Esophagus (tissue), 2 donors: ENCODE results near the gene TCERG1L. TPM values are rescaled to one million over a fixed set of nuclear protein-coding genes. Genes with fewer than 3 reads are reported as not detected.
"Not testable (repeated sequence)": the region's sequence is repeated elsewhere in the genome, so short reads cannot be mapped to it uniquely, and the experiment has no call there.

Source experiments
- H3K27ac ChIP-seq, 2 donors: one replicate each; pipeline ENCODE4 v1.5.1; 2013; ENCODE audit warnings: low read depth in 2 of 2, mild to moderate bottlenecking in 2 of 2, inconsistent platforms in 1 of 2, low read length in 1 of 2, moderate library complexity in 1 of 2
- H3K27me3 ChIP-seq, 2 donors: one replicate each; pipeline ENCODE4 v1.6.1; 2013; ENCODE audit warnings: low read length in 2 of 2, control low read depth in 1 of 2, mild to moderate bottlenecking in 1 of 2; ENCODE audit not compliant: insufficient read depth in 2 of 2, control insufficient read depth in 1 of 2
- H3K36me3 ChIP-seq, 2 donors: one replicate each; pipeline ENCODE4 v1.6.1; 2013; ENCODE audit warnings: low read length in 1 of 2; ENCODE audit not compliant: control insufficient read depth in 2 of 2, insufficient read depth in 2 of 2
- H3K4me1 ChIP-seq, 2 donors: one replicate each; pipeline ENCODE4 v1.6.1; 2013; ENCODE audit warnings: low read length in 1 of 2; ENCODE audit not compliant: control insufficient read depth in 2 of 2, insufficient read depth in 2 of 2
- H3K4me3 ChIP-seq, 2 donors: one replicate each; pipeline ENCODE4 v1.5.1; 2013; ENCODE audit warnings: low read length in 2 of 2, mild to moderate bottlenecking in 2 of 2, low read depth in 1 of 2, moderate library complexity in 1 of 2
- H3K9me3 ChIP-seq, 2 donors: one replicate each; pipeline ENCODE4 v1.6.1; 2013; ENCODE audit warnings: mild to moderate bottlenecking in 2 of 2, low read depth in 1 of 2, low read length in 1 of 2, moderate library complexity in 1 of 2; ENCODE audit not compliant: control insufficient read depth in 2 of 2, insufficient read depth in 1 of 2
- WGBS, 2 donors: extraction: QIAGEN DNeasy Blood & Tissue Kit; methylation state at CpG; one replicate each; pipeline ENCODE4 v1.1.7; 2013; 5-methylcytosine and 5-hydroxymethylcytosine counted together
- polyA plus RNA-seq, 2 donors: library from polyadenylated mRNA; stranded (reverse); fragments of 200-250 nt; gene quantifications; one replicate each; pipeline ENCODE4 v1.2.3, GENCODE V29; 2013
- donor health status: healthy with polysubstance abuse.
- donor health status: Bipolar disorder and iron deficiency.

The TCERG1L gene
- polyA plus RNA-seq, 2 donors: 0.48 TPM; not detected in 1

- Histone ChIP-seq H3K9me3 (no peaks in the 10 kb centered on the region), H3K27ac (no peak overlapping the region), H3K4me1 (no peaks in the 10 kb centered on the region), H3K36me3 (no peaks in the 10 kb centered on the region), H3K4me3 (no peak overlapping the region), H3K27me3 (no peaks in the 10 kb centered on the region)
- 89 to 91% methylated on average over 19 of the region's 19 CpGs for WGBS, 2 donors
Observed at GRCh38 chr10:131160219-131160875, 151.2 kb downstream of the TCERG1L start.

- Histone ChIP-seq H3K27me3 (no peaks in the 10 kb centered on the region), H3K9me3 (no peaks in the 10 kb centered on the region), H3K27ac (no peak overlapping the region), H3K4me1 (no peaks in the 10 kb centered on the region), H3K4me3 (no peak overlapping the region), H3K36me3 (no peaks in the 10 kb centered on the region)
- WGBS, 2 donors: 72 to 75% methylated on average over 9 of the region's 9 CpGs
Observed at GRCh38 chr10:131159771-131160170, 151.8 kb downstream of the TCERG1L start.

GRCh38 chr10:131158695-131159094 is 152.8 kb downstream of the TCERG1L start:
- Histone ChIP-seq H3K9me3 (no peaks in the 10 kb centered on the region), H3K36me3 (no peaks in the 10 kb centered on the region), H3K4me1 (no peaks in the 10 kb centered on the region), H3K27ac (no peak overlapping the region), H3K27me3 (no peaks in the 10 kb centered on the region), H3K4me3 (no peak overlapping the region)
- WGBS, 2 donors: 86 to 91% methylated on average over 17 of the region's 17 CpGs

- Histone ChIP-seq H3K4me3 (no peak overlapping the region), H3K27me3 (no peaks in the 10 kb centered on the region), H3K9me3 (no peaks in the 10 kb centered on the region), H3K27ac (no peak overlapping the region), H3K36me3 (no peaks in the 10 kb centered on the region), H3K4me1 (no peaks in the 10 kb centered on the region)
- 92% methylated on average over 10 of the region's 10 CpGs for WGBS, 2 donors
Observed at GRCh38 chr10:131157899-131158298, 153.6 kb downstream of the TCERG1L start.

- Histone ChIP-seq H3K4me3 (no peak overlapping the region), H3K36me3 (no peaks in the 10 kb centered on the region), H3K9me3 (peaks cover 0 to 3% of the 10 kb centered on the region in 2 donors), H3K27ac (no peak overlapping the region), H3K4me1 (no peaks in the 10 kb centered on the region), H3K27me3 (no peaks in the 10 kb centered on the region)
- 52 to 68% methylated on average over 9 of the region's 9 CpGs for WGBS, 2 donors
Observed at GRCh38 chr10:131155876-131156230, 155.7 kb downstream of the TCERG1L start.

- no peak overlapping the region for H3K4me3 ChIP-seq
- H3K9me3 ChIP-seq: peaks cover 0 to 3% of the 10 kb centered on the region in 2 donors
- H3K4me1 ChIP-seq: no peaks in the 10 kb centered on the region
- H3K27ac ChIP-seq: no peak overlapping the region
- WGBS, 2 donors: 56 to 60% methylated on average over 18 of the region's 18 CpGs
- no peaks in the 10 kb centered on the region for H3K27me3 ChIP-seq
- no peaks in the 10 kb centered on the region for H3K36me3 ChIP-seq
Observed at GRCh38 chr10:131155218-131155875, 156.2 kb downstream of the TCERG1L start.

GRCh38 chr10:131154306-131155025 is 157.1 kb downstream of the TCERG1L start:
- WGBS, 2 donors: 83 to 88% methylated on average over 17 of the region's 17 CpGs
- Histone ChIP-seq H3K36me3 (no peaks in the 10 kb centered on the region), H3K27me3 (no peaks in the 10 kb centered on the region), H3K9me3 (peaks cover 0 to 3% of the 10 kb centered on the region in 2 donors), H3K4me1 (no peaks in the 10 kb centered on the region), H3K4me3 (no peak overlapping the region), H3K27ac (no peak overlapping the region)

- not testable (repeated sequence) for H3K36me3 ChIP-seq, H3K27ac ChIP-seq, H3K4me3 ChIP-seq, H3K27me3 ChIP-seq, H3K9me3 ChIP-seq, H3K4me1 ChIP-seq
Observed at GRCh38 chr10:131152456-131152855, 159.1 kb downstream of the TCERG1L start.

GRCh38 chr10:131150126-131150525 is 161.4 kb downstream of the TCERG1L start:
- Histone ChIP-seq H3K4me1 (no peaks in the 10 kb centered on the region), H3K27ac (no peak overlapping the region), H3K9me3 (peaks cover 3% of the 10 kb centered on the region in 2 donors), H3K4me3 (no peak overlapping the region), H3K27me3 (no peaks in the 10 kb centered on the region), H3K36me3 (no peaks in the 10 kb centered on the region)
- WGBS, 2 donors: 57 to 65% methylated on average over 4 of the region's 4 CpGs
